Fibroblast of skin of left quadriceps (primary cell): ENCODE results near the gene STXBP5L.
"Not testable (repeated sequence)": the region's sequence is repeated elsewhere in the genome, so short reads cannot be mapped to it uniquely, and the experiment has no call there.

Source experiments
- DNase-seq, 2 experiments: peaks; one replicate each; pipeline ENCODE4 v3.0.0-alpha.2; 2013; ENCODE audit warnings: low read depth in 2 of 2

Gene STXBP5L

DNA sequence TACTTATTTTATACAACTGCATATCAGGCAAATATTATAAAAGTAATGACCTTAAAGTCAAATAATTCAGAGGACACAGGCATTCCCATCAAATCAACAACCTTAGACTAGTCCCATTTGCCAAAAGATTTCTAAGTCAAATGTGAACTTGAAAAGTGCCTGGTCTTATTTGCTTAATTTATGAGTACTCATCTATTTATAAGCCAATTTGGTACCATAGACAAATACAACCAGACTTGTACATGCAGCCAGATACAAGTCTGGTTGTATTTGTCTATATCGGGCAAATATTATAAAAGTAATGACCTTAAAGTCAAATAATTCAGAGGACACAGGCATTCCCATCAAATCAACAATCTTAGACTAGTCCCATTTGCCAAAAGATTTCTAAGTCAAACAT, 322.2 kb downstream of the STXBP5L start:
- DNase-seq = not testable (repeated sequence)

GRCh38 chr3:121231872-121232271, 323.9 kb downstream of the STXBP5L start:
- no peak for DNase-seq

GRCh38 chr3:121232309-121233225, 324.6 kb downstream of the STXBP5L start:
- no peak for DNase-seq

- no peak for DNase-seq
These were observed 335.2 kb downstream of the STXBP5L start for GRCh38 chr3:121243208-121243607.

DNA sequence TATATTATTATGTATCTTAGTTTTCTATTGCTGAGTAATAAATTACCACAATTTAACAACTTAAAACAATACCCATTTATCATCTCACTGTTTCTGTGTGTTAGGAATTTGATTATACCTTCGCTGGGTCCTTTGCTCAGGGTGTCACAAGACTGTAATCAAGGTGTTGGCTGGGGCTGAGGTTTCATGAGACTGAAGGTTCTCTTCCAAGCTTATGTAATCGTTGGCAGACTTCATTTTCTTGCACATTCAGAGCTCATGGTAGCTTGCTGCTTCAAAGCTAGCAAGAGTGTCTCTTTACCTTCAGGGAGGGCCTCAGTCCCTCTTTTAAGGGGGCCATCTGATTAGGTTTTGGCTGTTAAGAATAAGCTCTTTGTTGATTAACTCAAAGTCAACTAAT, 344.7 kb downstream of the STXBP5L start:
- DNase-seq = no peak

- no peak for DNase-seq
These were observed 361.4 kb downstream of the STXBP5L start for GRCh38 chr3:121269389-121269788.

DNA sequence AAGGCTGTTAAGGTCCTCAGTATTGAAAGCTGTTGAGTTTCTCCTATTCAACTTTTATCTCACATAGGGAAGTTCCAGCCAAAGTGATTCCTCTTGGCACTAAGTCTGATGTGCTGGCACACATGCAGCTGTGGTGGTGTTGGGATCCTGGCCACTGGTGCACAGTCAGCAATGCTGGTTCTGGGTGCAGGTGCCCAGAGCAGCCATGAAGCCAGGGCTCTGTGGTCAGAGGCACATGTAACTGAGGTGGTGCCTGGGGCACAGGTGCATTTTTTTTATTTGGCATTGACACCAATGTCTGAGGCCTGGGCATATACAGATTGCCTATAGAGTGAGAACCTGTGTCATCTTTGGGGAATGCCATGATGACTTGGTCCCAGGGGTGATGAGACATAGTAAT, 366.4 kb downstream of the STXBP5L start:
- no peak for DNase-seq

- no peak for DNase-seq
These were observed 387.4 kb downstream of the STXBP5L start for GRCh38 chr3:121295452-121295851.

GRCh38 chr3:121295979-121296378, 388.0 kb downstream of the STXBP5L start:
- DNase-seq = no peak

GRCh38 chr3:121324320-121324719, 416.3 kb downstream of the STXBP5L start:
- DNase-seq = no peak

GRCh38 chr3:121330118-121330517, 422.1 kb downstream of the STXBP5L start:
- DNase-seq = no peak

DNA sequence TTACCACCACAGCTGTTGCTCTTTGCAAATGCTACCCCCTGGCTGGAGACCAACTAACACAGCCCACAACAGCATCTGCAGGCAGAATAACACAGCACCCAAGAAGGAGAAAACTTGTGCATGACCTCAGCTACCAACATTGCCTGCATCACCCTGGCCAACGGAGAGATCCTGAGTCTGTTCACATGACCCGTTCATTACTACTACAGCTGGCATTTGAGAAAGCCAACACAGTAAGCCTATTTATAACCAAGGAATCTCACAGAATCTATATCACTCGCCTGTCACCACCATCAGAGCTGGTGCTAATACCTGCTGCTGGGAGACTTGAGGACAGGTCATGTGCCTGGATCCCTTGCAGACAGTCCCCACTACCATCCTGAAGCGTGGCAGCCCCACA, 422.6 kb downstream of the STXBP5L start:
- DNase-seq = no peak

GRCh38 chr3:121355960-121356359, 448.0 kb downstream of the STXBP5L start:
- DNase-seq = not testable (repeated sequence)

GRCh38 chr3:121362035-121362734, 454.2 kb downstream of the STXBP5L start:
- no peak for DNase-seq

DNA sequence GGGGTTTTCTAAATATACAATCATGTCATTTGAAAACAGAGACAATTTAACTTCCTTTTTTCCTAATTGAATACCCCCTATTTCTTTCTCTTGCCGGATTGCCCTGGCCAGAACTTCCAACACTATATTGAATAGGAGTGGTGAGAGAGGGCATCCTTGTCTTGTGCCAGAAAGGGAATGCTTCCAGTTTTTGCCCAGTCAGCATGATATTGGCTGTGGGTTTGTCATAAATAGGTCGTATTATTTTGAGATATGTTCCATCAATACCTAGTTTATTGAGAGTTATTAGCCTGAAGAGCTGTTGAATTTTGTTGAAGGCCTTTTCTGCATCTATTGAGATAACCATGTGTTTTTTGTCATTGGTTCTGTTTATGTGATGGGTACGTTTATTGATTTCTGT, 480.3 kb downstream of the STXBP5L start:
- DNase-seq = not testable (repeated sequence)

GRCh38 chr3:121395967-121396366, 488.0 kb downstream of the STXBP5L start:
- DNase-seq = not testable (repeated sequence)

DNA sequence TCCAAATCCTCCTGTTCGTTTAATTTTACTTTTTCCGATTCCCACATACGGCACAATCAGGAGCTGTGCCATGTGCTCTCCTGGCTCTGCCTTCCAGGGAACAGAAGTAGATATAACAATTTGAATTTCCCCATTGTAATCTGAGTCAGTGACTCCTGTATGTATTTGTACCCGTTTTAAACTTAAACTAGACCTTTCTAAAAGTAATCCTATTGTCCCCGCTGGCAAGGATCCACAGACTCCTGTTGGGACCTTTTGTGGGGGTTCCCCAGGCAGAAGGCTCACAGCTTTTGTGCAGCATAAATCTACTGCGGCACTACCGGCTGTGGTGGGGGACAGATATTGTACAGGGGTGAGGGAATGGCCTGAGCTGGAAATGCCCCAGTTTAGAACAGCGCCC, 490.0 kb downstream of the STXBP5L start:
- not testable (repeated sequence) for DNase-seq

DNA sequence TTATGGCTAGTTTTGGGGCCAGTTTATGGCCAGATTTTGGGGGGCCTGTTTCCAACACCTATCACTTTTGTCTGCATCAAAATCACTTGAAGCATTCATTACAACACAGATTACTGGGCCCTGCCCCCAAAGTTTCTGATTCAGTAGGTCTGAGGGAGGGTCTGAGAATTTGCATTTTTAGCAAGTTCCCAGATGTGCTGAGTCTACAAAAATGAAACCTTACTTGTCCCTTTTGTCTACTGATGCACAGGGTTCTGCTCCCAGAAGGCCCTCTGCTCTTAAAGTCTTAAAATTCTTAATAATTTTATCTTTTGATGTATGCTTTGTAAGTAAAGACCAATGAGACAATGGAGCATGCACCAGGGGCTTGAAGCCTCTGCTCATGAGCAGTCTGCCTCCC, 491.8 kb downstream of the STXBP5L start:
- no peak for DNase-seq

- DNase-seq = no peak
These were observed 497.6 kb downstream of the STXBP5L start for GRCh38 chr3:121405631-121406030.

GRCh38 chr3:121411523-121411922, 503.5 kb downstream of the STXBP5L start:
- DNase-seq = peak in 1 of 2 experiments; percentile 3

GRCh38 chr3:121414924-121415323, 506.9 kb downstream of the STXBP5L start:
- no peak for DNase-seq

- DNase-seq = no peak
These were observed 510.2 kb downstream of the STXBP5L start for GRCh38 chr3:121418182-121418581.

DNA sequence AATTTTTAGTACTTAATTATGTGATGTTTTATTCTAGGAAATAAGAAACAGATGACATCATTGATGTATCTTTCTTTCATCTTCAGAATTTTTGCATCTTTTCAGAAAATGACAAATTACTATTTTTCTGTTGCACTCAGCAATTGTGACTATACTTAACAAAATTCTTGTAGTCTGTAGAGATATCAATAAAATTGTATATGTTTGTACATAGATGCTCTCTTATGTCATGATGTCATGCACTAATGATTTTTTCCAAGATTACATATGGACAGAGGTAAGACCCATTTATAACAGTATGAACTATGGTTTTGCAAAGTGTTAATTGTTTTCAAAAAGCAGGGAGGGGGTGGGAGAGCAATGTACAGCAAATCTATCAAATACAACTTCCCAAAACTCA, 516.5 kb downstream of the STXBP5L start:
- DNase-seq = no peak
